ENCODE results near the gene EPS8L2. TPM values are rescaled to one million over a fixed set of nuclear protein-coding genes. Genes with fewer than 3 reads are reported as not detected.

Gene EPS8L2
- total RNA-seq, 1 donor, result 5.7 TPM

DNA sequence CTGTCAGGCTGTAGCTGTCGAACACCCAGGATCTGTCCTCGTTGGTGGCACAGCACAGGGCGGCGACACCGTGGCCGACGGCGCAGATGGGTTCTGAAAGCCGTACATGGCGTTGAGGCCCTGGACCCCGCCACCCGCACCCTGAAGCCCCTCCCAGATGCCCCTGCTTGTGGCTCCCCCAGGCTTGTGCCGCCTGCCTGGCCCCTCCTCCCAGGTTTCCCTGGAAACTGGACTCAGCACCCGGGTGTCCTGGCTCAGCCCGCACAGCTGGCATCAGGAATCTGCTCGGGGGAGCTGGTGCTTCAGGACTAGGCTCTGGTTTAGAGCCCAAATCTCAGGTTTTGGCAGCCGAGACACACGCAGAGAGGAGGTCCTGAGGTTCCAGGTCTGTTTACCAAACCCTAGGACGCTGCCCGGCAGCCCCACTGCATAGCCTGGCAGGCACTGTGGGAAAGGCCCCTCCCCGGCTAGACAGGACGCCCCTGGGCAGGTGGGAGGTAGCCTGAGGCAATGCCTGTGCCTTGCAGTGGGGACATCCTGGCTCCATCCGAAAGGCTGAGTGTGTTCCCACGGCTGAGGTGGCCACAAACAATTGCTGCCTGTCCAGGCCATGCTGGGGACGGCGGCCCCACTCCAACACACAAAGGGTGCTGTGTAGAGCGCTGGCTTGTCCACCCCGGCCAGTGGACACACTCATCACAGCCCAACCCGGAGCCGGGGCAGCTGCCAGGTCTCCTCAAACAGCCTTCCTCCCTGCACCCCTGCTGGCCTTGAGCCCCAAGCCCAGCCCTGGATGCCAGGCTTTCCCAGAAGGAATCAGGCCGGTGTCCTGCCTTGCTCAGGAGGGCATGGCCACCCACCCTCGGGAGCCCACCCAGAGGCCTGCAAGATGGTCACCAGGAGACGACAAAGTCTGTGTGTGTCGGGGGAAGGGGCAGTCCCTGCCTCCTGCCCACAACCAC is 66.7 kb downstream of the EPS8L2 start:
- no peak for DNase-seq (ENCODE audit: low read depth in 2 of 3, low spot score in 2 of 3)

DNA sequence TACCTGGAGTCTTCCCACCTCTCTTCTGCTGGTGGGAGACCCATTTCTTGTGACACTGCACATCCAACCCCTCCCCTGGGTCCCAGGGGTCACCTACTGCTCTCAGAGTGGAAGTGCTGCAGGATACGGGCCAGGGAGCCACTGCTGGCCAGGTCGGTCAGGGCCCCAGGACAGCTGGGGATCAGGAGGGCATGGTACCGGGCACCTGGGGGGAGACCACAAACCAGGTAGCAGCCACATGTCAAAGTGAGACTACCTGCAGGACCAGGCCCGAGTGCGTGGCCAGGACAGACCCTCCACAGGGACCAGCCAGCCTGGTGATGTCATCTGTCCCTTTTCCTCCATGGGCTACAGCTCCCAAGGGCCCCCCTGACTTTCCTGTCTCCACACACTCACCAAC is 67.4 kb downstream of the EPS8L2 start:
- DNase-seq (ENCODE audit: low read depth in 2 of 3, low spot score in 2 of 3), result no peak

DNA sequence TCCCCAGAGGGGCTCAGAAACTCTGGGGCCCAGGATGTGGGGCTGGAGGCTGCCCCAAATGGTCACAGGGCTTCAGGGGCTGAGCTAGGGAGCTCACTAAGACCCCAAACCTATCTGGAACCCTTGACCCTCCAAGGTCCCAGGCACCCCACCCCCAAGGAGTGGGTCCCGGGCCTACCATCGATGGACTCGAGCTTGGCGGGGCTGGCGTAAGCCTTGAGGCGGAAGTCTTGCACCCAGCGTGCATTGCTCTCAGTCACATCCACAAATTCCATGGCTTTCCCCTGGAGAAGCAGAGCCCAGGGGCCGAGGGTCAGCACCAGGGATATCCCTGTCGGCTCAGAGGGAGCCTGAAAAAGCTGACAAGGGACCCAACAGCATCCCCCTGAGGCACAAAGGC is 67.8 kb downstream of the EPS8L2 start:
- no peak for DNase-seq (ENCODE audit: low read depth in 2 of 3, low spot score in 2 of 3)

DNA sequence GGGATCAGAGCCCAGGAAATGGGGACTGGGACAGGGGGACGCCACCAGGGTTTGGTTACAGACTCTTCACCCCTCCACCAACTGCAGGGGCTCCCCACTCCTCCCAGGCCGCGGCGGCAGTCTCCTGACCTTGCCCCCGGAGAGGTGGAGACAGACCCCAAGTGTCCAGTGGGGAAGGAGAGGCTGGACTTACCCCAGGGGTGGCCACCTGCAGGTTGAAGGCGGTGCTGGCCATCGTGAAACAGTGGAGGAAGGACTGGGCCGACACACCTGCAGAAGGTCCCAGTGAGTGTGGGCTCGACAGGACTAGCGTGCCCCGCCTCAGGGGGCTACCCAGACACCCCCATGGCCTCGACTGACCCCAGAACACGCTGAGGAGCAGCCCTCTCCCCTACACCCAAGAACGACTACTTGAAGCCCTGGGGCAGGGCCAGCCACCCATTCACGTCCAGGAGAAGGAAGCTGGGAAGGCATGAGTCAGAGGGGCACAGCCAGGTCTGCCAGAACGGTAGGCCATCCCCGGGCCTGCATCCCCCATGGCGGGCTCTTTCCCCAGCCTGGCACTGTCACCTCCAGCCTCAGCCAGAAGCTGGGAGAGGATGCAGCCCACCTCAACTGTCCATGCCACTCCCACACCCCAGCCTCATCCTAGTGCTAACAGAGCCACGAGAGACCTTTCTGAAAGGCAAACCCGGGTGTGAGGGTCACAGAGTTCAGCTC is 69.0 kb downstream of the EPS8L2 start:
- no peak for DNase-seq (ENCODE audit: low read depth in 2 of 3, low spot score in 2 of 3)

DNA sequence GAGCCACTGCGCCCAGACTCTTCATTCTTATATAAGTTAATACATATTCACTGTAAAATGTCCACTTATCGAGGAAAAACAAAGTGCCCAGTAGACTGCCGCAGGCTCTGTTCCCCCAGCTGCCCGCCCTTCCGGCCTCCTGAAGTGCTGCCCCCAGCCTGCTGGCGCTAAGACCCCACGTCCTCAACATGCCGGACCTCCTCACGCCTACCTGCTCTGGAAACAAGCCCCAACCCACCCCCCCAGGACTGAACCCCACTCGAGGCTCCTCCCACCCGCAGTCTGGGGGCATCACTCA is 70.2 kb downstream of the EPS8L2 start:
- no peak for DNase-seq (ENCODE audit: low read depth in 2 of 3, low spot score in 2 of 3)

DNA sequence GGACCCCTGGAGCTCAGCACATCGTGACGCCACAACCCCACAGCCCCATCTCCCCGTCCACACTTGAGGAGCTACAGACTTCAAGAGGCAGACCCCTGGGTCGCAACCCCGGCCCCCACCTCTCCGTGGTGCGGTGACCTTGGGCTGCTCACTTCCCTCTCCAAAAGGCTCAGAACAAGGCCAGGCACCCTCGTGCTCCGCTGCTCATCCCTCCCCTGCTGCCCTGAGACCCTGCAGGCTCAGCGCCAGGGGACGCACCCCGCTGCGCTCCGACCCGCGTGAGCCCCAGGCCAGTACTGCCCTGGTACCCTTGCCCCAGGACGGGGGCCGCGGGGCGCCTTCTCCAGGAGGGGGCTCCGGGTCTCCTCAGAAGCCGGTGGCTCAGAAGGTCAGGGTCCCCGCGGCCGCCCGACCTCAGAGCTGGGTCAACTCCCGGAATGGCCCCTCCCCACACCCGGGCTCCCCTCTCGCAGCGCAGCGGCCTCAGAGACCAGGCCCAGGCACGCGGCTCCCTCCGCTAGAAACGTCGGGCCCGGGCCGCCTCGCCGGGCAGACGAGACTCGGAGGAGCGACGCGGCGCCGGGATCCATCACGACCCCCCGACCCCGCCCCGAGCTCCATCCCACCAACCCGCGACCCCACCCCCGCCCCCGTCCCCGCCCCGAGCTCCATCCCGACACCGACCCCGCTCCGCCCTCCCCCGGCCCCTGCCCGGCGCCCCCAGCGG is 70.7 kb downstream of the EPS8L2 start:
- DNase-seq (ENCODE audit: low read depth in 2 of 3, low spot score in 2 of 3), result peak in 2 of 3 donors; percentile 44 to 46

Other genes starting within 250 kb of the EPS8L2 start
- 165 TPM for gene RNH1, start 199.0 kb upstream of the EPS8L2 start, total RNA-seq
- gene HRAS, start 170.7 kb upstream of the EPS8L2 start, total RNA-seq, result 22.1 TPM
- 3.5 TPM for gene LRRC56, start 168.7 kb upstream of the EPS8L2 start, total RNA-seq
- 1.6 TPM for gene LMNTD2, start 145.5 kb upstream of the EPS8L2 start, total RNA-seq
- gene RASSF7, start 145.3 kb upstream of the EPS8L2 start, total RNA-seq, result 30.2 TPM
- 36.6 TPM for gene PHRF1, start 129.8 kb upstream of the EPS8L2 start, total RNA-seq
- gene IRF7, start 90.3 kb upstream of the EPS8L2 start, total RNA-seq, result 62.5 TPM
- not detected for gene CDHR5, start 81.3 kb upstream of the EPS8L2 start, total RNA-seq
- not detected for gene SCT, start 79.0 kb upstream of the EPS8L2 start, total RNA-seq
- 0.27 TPM for gene DRD4, start 69.0 kb upstream of the EPS8L2 start, total RNA-seq
- 80.8 TPM for gene DEAF1, start 11.0 kb upstream of the EPS8L2 start, total RNA-seq
- gene TMEM80, start 10.4 kb upstream of the EPS8L2 start, total RNA-seq, result 25.6 TPM
- gene TALDO1, start 41.2 kb downstream of the EPS8L2 start, total RNA-seq, result 401 TPM
- gene GATD1, start 71.3 kb downstream of the EPS8L2 start, total RNA-seq, result 41.7 TPM
- not detected for gene CEND1, start 83.9 kb downstream of the EPS8L2 start, total RNA-seq
- 12.1 TPM for gene SLC25A22, start 92.0 kb downstream of the EPS8L2 start, total RNA-seq
- gene PIDD1, start 99.0 kb downstream of the EPS8L2 start, total RNA-seq, result 11.3 TPM
- gene RPLP2, start 103.7 kb downstream of the EPS8L2 start, total RNA-seq, result 2,675 TPM
- gene PNPLA2, start 112.7 kb downstream of the EPS8L2 start, total RNA-seq, result 107 TPM
- 3.8 TPM for gene CRACR2B, start 121.7 kb downstream of the EPS8L2 start, total RNA-seq
- 145 TPM for gene CD151, start 126.7 kb downstream of the EPS8L2 start, total RNA-seq
- 41.5 TPM for gene POLR2L, start 136.3 kb downstream of the EPS8L2 start, total RNA-seq
- 48.2 TPM for gene TSPAN4, start 136.6 kb downstream of the EPS8L2 start, total RNA-seq
- 36.1 TPM for gene CHID1, start 204.6 kb downstream of the EPS8L2 start, total RNA-seq
- 68.7 TPM for gene AP2A2, start 219.6 kb downstream of the EPS8L2 start, total RNA-seq

All from hematopoietic multipotent progenitor cell (in vitro differentiated cells).